ENCODE data around the gene KIAA1614.
A peak's percentile ranks its signal among the peaks of the same experiment; 100 is the strongest.
"Not testable (repeated sequence)": the region's sequence is repeated elsewhere in the genome, so short reads cannot be mapped to it uniquely, and the experiment has no call there.

The KIAA1614 gene

DNA sequence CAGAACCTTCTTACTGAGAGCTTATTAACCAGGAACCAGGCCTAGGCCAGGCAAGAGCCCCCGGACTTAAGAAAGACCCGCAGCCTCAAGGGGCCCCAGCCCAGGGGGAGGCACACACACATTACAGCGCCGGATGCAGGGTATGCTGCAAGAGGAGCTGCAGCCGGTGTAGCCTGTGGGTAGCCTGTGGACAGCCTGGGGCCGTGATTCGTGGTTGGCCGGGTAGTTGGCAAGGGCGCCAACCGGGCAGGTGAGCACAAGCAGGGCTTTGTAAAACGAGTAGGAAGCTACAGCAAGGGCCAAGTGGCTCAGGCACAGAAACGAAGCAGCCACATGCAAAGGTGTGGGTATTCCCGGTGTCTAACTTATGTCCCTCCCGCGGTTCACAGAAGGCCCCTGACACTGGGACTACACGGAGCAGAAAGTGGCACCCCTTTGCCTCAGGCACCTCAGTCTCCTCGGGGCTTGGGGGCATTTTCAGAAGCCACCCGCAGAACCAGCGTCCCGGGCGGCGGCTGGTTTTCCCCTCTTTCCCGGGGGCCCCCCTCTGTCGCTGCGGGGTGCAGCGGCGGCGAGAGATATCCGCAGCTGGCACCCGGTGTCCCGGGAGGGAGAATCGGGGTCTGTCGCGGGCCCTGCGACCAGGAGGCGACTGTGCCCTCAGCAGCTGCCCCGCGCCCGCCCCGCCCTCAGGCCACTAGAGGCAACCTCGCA, 40.8 kb downstream of the KIAA1614 start:
- Mint-ChIP-seq H3K27ac (no peak overlapping the region), H3K4me3 (peak overlapping the region; percentile 67 to 70), H3K27me3 (no peaks in the 10 kb centered on the region), H3K4me1 (peaks cover 14% of the 10 kb centered on the region), H3K9me3 (peaks cover 0 to 2% of the 10 kb centered on the region in 2 donors)
- peak; percentile 63 for ATAC-seq
- DNase-seq, result peak in 1 of 2 donors; percentile 38

DNA sequence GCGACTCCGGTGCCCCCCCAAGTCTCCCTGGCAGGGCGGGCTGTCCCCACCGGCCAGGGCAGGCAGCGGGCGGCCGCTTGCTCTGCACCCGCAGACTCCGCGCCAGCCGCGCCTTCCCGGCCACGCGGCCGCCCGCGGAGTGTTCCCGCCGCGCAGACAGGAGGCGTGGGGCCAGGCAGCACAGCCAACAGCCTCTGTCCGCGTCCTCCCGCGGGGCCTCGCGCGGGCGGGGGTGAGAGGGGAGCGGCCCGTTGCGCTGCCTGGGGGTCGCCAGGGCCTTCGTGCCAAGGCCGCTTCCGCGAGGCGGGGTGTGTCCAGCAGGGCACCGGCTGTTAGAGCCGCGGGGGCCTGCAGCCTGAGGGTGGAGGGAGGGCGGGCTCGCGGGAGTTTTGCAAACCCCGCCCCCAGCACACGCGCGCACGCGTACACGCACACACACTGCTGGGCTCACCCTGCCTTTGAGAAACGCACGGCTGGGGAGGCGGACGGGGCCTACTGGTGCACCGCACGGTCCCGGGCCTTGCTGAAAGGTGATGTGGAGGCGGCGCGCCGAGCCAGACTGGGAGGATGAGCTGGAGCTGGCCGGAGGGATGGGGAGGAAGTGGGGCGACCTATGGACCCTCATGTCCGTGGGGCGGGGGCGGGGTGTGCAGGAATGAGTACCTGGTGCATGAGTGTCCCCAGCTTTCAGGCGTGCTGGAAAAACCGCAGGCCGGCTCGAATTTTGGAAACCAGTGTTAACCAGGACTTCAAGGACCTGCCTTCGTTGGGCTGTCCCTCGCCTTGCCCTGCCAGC, 41.5 kb downstream of the KIAA1614 start:
- peak overlapping the region in 1 of 2 donors; percentile 60 for H3K27ac Mint-ChIP-seq
- H3K9me3 Mint-ChIP-seq, result no peaks in the 10 kb centered on the region
- peaks cover 14% of the 10 kb centered on the region for H3K4me1 Mint-ChIP-seq
- H3K4me3 Mint-ChIP-seq, result peak overlapping the region in 1 of 2 donors; percentile 72
- ATAC-seq, result peak; percentile 77
- H3K27me3 Mint-ChIP-seq, result no peaks in the 10 kb centered on the region
- peak; percentile 35 to 47 for DNase-seq

DNA sequence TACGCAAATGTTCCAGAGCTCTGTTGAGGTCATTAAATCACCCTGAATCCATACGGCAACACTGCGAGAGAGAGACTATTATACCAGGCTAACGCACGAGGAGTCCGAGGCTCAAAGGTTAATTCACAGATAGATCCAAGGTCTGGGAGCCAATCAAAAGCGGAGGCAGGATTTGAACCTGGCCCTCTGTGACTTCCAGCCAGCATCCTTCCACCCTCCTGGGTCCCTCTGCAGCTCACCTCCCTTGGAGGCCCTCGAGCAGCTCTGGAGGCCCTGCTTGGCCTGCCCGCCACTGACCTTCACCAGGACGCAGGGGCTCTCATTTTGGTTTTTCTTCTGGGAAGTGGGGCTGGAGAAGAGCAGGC, 42.1 kb downstream of the KIAA1614 start:
- H3K4me1 Mint-ChIP-seq, result peaks cover 14% of the 10 kb centered on the region
- peak overlapping the region in 1 of 2 donors; percentile 72 for H3K4me3 Mint-ChIP-seq
- H3K27me3 Mint-ChIP-seq, result no peaks in the 10 kb centered on the region
- no peak for DNase-seq
- H3K9me3 Mint-ChIP-seq, result no peaks in the 10 kb centered on the region
- no peak for ATAC-seq
- peak overlapping the region in 1 of 2 donors; percentile 20 for H3K27ac Mint-ChIP-seq

DNA sequence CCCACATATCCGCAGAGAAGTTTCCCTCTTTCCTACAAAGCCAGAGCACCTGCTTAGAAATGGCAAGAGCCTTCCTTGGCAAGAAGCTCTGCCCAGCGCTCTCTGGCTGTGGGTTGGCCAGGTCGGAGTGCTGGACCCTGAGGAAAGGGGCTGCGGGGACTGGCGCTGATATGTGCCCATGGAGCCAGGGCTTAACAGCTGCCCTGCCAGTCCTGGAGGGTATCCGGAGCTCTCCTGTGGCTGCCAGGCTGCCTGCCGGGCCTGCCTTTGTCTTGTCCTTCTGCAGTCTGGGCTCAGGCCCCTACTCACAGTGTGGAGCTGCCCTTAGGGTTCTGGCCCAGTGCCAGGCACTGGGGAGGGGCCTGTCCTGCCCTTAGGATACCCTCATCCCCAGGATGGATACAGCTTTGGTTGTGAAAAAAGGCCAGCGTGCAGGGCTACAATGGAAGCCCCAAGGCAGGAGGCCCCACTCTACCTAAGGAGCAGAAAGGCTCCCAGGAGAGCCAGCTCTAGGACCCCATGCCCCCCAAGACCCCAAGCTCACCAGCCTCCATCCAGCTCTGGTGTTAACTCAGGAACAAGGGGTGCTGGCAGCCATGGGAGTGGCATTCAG, 43.4 kb downstream of the KIAA1614 start:
- peaks cover 14% of the 10 kb centered on the region for H3K4me1 Mint-ChIP-seq
- no peak overlapping the region for H3K4me3 Mint-ChIP-seq
- no peak for DNase-seq
- no peaks in the 10 kb centered on the region for H3K27me3 Mint-ChIP-seq
- peak overlapping the region in 1 of 2 donors; percentile 79 for H3K27ac Mint-ChIP-seq
- peaks cover 0 to 11% of the 10 kb centered on the region in 2 donors for H3K9me3 Mint-ChIP-seq
- no peak for ATAC-seq

DNA sequence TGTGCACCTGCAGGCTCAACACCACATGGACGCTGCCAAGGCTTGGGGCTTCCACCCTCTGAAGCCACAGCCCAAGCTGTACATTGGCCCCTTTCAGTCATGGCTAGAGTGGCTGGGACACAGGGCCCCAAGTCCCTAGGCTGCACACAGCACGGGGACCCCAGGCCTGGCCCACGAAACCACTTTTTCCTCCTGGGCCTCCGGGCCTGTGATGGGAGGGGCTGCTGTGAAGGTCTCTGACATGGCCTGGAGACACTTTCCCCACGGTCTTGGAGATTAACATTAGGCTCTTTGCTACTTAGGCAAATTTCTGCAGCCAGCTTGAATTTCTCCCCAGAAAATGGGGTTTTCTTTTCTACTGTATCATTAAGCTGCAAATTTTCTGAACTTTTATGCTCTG, 46.9 kb downstream of the KIAA1614 start:
- ATAC-seq, H3K4me1 Mint-ChIP-seq, DNase-seq, H3K27me3 Mint-ChIP-seq, H3K4me3 Mint-ChIP-seq, H3K27ac Mint-ChIP-seq: not testable (repeated sequence)
- peaks cover 0 to 11% of the 10 kb centered on the region in 2 donors for H3K9me3 Mint-ChIP-seq

DNA sequence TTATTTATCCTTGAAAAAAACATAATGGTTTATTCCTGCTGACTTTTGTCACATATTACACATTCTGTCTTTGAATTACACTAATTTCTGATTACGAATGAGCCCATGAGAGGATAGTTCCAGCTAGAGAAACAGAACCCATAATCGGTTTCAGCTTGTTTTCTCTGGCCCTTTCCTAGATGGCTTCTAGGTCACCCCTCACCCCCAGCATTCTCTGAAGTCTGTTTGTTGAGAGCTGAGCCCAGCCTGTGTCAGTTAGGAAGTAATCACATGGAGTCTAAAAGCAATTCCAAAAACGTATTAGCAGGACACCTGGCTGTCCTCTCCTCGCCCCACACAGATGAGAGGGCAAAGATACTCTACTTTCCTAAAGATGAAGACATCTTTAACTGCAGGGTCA, 48.9 kb downstream of the KIAA1614 start:
- ATAC-seq, result no peak
- peaks cover 0 to 11% of the 10 kb centered on the region in 2 donors for H3K9me3 Mint-ChIP-seq

DNA sequence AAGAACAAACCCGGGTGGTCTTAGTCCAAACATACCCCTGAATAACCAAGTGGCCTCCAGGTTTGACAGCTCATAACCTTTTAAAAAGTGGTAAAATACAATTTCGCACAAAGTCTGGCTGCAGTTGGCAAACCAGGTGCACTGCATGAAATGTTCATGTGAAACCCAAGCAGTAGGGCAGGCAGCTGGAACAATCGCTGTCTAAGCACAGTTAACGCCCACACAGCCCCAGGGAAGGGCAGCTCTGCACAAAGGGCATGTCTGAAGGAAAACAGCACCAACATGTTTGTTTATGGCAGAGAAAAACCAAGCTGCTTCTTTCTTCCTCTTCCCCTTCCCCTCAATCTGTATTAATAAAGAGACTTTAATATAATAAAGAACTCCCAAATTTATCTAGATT, 49.5 kb downstream of the KIAA1614 start:
- H3K4me1 Mint-ChIP-seq, result peaks cover 12% of the 10 kb centered on the region
- H3K9me3 Mint-ChIP-seq, result peaks cover 0 to 11% of the 10 kb centered on the region in 2 donors
- DNase-seq (no peak), ATAC-seq (no peak)
- no peaks in the 10 kb centered on the region for H3K27me3 Mint-ChIP-seq
- H3K4me3 Mint-ChIP-seq, result no peak overlapping the region
- no peak overlapping the region for H3K27ac Mint-ChIP-seq

More for the DNA sequence above, 48.9 kb downstream of the KIAA1614 start:
- H3K27me3 Mint-ChIP-seq, result no peaks in the 10 kb centered on the region
- no peak overlapping the region for H3K27ac Mint-ChIP-seq
- H3K4me3 Mint-ChIP-seq, result no peak overlapping the region
- H3K4me1 Mint-ChIP-seq, result peaks cover 6% of the 10 kb centered on the region
- DNase-seq, result no peak

DNA sequence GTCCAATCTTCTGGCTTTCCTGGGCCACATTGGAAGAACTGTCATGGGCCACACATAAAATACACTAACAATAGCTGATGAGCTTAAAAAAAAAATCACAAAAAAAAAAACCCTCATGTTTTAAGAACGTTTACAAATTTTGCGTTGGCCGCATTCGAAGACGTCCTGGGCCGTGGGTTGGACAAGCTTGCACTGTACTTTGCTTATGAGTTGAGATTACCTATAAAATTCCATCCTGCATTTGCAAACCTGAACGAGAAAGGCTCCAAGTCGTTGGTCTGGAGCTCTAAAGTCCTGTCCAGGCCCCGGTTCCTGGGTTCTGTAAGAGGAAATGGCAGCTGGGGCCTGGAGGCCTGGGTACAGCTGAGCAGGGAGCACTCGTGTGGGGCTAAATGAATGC, 51.4 kb downstream of the KIAA1614 start:
- Mint-ChIP-seq H3K4me3 (no peak overlapping the region), H3K9me3 (peaks cover 0 to 11% of the 10 kb centered on the region in 2 donors), H3K4me1 (peaks cover 15% of the 10 kb centered on the region), H3K27ac (peak overlapping the region in 1 of 2 donors; percentile 76), H3K27me3 (no peaks in the 10 kb centered on the region)
- DNase-seq (no peak), ATAC-seq (no peak)

DNA sequence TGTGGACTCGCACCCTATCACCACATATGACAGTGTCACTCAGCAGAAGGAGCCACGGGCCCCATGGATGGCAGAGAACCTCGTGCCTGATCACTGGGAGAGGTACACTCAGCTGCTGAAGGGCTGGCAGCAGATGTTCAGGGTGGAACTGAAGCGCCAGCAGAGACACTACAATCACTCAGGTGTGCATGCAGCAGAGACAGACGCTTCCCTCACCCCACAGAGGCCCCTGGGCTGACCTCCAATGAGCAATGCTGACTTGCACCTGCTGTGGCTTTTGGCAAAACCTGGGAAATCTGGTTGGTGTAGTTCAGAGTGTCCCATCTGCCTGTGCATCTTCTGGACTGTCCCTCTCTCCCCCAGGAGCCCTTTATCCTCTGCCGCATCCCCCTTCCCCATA, 51.9 kb downstream of the KIAA1614 start:
- ATAC-seq, result no peak
- Mint-ChIP-seq H3K27ac (no peak overlapping the region), H3K4me3 (no peak overlapping the region), H3K4me1 (peaks cover 21% of the 10 kb centered on the region), H3K27me3 (no peaks in the 10 kb centered on the region), H3K9me3 (peaks cover 0 to 11% of the 10 kb centered on the region in 2 donors)
- no peak for DNase-seq

DNA sequence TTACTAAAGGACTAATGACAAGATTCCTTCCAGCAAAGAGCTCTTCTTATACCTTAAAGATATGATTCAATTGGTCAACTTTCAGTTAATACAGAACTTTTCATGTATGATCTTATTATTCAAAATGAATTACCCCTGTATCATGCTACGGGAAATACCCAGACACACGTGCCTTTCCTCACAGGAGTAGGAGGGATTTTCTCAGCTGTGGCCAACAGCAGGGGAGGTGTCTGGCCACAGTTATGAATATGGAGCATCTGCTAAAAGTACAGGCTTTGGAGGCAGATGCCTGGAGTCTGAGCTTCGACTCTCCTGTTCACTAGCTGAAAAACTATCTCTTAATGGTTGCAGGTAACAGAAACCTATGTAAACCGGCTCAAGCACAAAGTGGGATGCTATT, 53.6 kb downstream of the KIAA1614 start:
- H3K4me3 Mint-ChIP-seq, result no peak overlapping the region
- peak overlapping the region; percentile 24 to 76 for H3K27ac Mint-ChIP-seq
- DNase-seq (no peak), ATAC-seq (no peak)
- H3K9me3 Mint-ChIP-seq, result no peaks in the 10 kb centered on the region
- no peaks in the 10 kb centered on the region for H3K27me3 Mint-ChIP-seq
- peaks cover 37% of the 10 kb centered on the region for H3K4me1 Mint-ChIP-seq

DNA sequence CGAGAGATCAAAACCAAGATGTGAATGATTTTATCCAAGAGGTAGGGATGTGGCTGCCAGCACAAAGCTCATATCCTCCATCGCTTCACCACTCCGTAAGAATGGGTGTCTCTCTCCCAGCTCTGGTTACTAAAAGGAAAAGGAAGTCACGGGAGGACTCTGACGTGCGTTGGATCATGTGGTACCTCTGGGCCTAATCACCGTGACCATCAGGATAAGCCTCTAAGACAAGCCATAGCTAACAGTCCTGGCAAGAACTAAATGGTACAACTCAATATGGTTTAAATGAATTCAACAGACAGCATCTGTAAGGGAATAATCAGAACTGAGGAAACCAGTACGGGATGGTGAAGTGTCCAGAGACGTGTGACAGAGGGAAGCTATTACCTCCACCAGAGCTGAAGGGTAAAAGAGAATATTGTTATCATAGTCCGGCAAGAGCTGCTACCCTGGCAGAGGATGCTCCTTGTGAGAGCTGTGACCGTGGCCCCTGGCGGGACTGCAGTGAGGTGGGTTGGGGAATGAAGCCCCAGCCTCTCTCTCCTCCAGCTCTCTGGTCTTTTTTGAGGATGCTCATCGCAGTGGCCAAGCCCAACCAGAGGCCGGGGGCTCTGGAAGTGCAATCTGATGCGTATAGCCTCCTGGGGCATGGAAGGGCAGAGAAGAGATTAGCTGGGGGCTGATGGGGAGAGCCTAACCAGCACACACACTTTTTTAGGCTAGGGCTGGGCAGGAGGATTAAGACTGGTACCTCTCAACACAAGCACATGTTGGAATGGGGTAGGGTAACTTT, 54.2 kb downstream of the KIAA1614 start:
- no peak for ATAC-seq
- H3K27ac Mint-ChIP-seq, result peak overlapping the region; percentile 30 to 76
- H3K27me3 Mint-ChIP-seq, result no peaks in the 10 kb centered on the region
- H3K9me3 Mint-ChIP-seq, result no peaks in the 10 kb centered on the region
- H3K4me1 Mint-ChIP-seq, result peaks cover 43% of the 10 kb centered on the region
- no peak overlapping the region for H3K4me3 Mint-ChIP-seq
- no peak for DNase-seq

DNA sequence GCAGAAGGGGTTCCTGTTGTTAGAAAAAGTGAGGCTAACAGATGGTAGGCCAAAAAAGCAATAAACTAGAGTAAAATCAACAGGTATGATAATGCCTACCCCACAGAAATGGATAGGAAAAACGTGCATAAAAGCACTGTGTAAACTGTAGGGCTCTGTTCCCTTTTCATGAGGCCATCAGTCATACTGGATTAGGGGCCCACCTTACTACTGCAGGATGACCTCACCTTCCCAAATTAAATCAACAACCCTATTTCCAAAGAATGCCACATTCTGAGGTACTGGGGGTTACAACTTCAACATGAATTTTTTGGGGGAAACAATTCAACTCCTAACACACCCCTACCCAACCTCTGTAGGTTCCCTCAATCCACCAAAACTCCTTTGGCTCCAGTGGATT, 54.9 kb downstream of the KIAA1614 start:
- no peak for ATAC-seq
- Mint-ChIP-seq H3K4me1 (peaks cover 47% of the 10 kb centered on the region), H3K9me3 (no peaks in the 10 kb centered on the region), H3K27me3 (no peaks in the 10 kb centered on the region), H3K27ac (peak overlapping the region; percentile 15 to 80), H3K4me3 (no peak overlapping the region)
- no peak for DNase-seq

DNA sequence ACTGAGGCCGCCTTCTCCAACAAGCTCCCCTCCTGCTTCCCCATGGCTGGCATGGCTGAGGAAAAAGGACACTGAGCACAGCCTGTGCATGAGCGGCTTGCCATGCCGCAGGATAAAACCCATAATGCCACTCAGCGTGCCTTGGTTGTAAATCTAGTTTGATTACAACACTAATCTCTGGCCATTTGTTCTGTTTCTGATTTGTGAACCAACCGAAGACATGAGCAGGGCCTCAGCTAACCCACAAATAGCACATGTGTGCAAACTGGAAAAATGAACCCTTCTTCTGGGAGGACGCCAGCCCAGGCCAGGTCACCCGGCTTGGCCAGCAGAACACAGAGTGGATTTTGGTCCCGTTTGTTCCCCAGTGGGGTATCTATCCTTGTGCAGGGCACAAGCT, 56.1 kb downstream of the KIAA1614 start:
- not testable (repeated sequence) for ATAC-seq, H3K4me3 Mint-ChIP-seq, DNase-seq, H3K27me3 Mint-ChIP-seq, H3K27ac Mint-ChIP-seq, H3K9me3 Mint-ChIP-seq
- peaks cover 47% of the 10 kb centered on the region for H3K4me1 Mint-ChIP-seq

DNA sequence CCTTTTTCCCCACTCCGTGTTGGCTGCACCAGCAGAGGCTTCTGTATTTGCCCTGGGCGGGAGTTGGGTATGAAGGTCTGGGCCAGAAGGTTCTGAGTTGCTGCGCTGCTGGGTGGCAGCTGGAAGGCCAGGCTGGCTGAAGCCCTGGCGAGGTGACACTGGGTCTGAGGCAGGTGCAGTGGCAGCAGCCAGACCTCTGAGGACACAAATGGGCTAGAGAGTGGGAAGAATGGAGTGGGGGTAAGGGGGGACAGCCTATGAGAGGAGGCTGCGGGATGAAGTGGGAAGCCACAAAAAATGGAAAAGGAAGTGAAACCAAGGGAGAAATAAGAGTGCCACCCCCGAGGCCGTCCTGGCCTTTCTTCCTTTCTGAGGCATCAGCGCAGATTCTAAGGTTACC, 56.7 kb downstream of the KIAA1614 start:
- Mint-ChIP-seq H3K27me3 (no peaks in the 10 kb centered on the region), H3K9me3 (no peaks in the 10 kb centered on the region), H3K4me1 (peaks cover 47% of the 10 kb centered on the region), H3K27ac (peak overlapping the region in 1 of 2 donors; percentile 37), H3K4me3 (no peak overlapping the region)
- no peak for ATAC-seq
- DNase-seq, result no peak

DNA sequence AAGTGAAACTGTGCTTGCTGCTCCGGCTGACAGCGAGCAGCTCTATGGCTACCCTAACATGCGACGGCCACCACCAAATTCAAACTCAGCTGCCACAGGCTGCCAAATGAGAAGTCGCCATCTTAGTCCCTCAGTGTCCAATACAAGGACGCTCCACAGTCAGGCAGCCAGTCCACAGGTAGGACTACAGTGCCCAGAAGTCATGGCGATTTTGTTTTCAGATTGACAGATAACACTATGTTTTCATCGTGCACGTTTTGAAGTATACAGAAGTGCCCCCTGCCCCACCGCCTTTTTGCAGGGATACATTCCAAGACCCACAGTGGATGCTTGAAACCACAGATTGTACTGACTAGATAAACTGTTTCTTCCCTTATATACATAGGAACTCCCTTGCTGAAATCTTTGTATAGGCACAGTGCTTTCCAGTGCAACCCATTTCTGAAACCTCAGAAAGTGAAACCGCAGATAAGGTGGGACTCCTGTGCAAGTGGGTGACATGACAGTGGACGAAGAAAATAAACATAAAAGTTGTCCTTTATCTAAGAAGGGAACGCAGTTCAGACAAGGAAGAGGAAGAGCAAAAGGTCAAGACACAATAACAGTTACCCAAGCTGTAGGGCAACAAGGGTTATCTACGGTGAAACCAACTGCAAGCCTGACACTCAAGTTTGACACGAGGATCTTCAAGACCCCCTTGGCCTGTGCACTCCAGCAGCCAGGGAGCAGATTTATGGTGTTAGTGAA, 57.8 kb downstream of the KIAA1614 start:
- ATAC-seq (no peak), DNase-seq (no peak)
- no peaks in the 10 kb centered on the region for H3K9me3 Mint-ChIP-seq
- peaks cover 52% of the 10 kb centered on the region for H3K4me1 Mint-ChIP-seq
- peak overlapping the region in 1 of 2 donors; percentile 5 for H3K27ac Mint-ChIP-seq
- no peak overlapping the region for H3K4me3 Mint-ChIP-seq
- H3K27me3 Mint-ChIP-seq, result no peaks in the 10 kb centered on the region
